ENCODE results near the gene TMEM63A. TPM values are rescaled to one million over a fixed set of nuclear protein-coding genes. Genes with fewer than 3 reads are reported as not detected.
"Not testable (repeated sequence)": the region's sequence is repeated elsewhere in the genome, so short reads cannot be mapped to it uniquely, and the experiment has no call there.

Gene TMEM63A
- total RNA-seq, 1 experiment from 2014 or later: 47.5 TPM

- H2AFZ ChIP-seq (ENCODE audit: low read length): no peak overlapping the region
- no peaks in the 10 kb centered on the region for H4K20me1 ChIP-seq (ENCODE audit: low read length)
- H3K79me2 ChIP-seq (ENCODE audit: low read length): peaks cover 54% of the 10 kb centered on the region
- DNase-seq (peak; percentile 50), ATAC-seq (no peak)
- H3K36me3 ChIP-seq (ENCODE audit: low read depth, low read length): no peaks in the 10 kb centered on the region
- no peak for TF ChIP-seq EZH2 (IDR thresholded peaks at IDR 0.05; ENCODE audit: low read length, unreplicated experiment)
- TF ChIP-seq, protein P1, sequence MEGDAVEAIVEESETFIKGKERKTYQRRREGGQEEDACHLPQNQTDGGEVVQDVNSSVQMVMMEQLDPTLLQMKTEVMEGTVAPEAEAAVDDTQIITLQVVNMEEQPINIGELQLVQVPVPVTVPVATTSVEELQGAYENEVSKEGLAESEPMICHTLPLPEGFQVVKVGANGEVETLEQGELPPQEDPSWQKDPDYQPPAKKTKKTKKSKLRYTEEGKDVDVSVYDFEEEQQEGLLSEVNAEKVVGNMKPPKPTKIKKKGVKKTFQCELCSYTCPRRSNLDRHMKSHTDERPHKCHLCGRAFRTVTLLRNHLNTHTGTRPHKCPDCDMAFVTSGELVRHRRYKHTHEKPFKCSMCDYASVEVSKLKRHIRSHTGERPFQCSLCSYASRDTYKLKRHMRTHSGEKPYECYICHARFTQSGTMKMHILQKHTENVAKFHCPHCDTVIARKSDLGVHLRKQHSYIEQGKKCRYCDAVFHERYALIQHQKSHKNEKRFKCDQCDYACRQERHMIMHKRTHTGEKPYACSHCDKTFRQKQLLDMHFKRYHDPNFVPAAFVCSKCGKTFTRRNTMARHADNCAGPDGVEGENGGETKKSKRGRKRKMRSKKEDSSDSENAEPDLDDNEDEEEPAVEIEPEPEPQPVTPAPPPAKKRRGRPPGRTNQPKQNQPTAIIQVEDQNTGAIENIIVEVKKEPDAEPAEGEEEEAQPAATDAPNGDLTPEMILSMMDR (conservative IDR thresholded peaks at IDR 0.05; ENCODE audit: low read depth, low read length): peak; percentile 80
- TF ChIP-seq EZH2phosphoT487 (IDR thresholded peaks at IDR 0.05; ENCODE audit: borderline replicate concordance, low read length): no peak
- intact Hi-C loops (cut with micrococcal nuclease): no loop called here
- no peaks in the 10 kb centered on the region for H3F3A ChIP-seq (ENCODE audit: low read length, unreplicated experiment)
- peak overlapping the region; percentile 88 for H3K4me2 ChIP-seq (ENCODE audit: low read length)
- no peaks in the 10 kb centered on the region for H3K9me2 ChIP-seq (replicated peaks; ENCODE audit: low read length)
- H3K9me3 ChIP-seq (ENCODE audit: low read length): no peaks in the 10 kb centered on the region
- CTCF ChIA-PET: no interaction called here
- POLR2A ChIA-PET (ENCODE audit: unreplicated experiment): no interaction called here
- no TSS peak for BruUV-seq (replicated peaks)
- peak overlapping the region; percentile 87 for H3K4me3 ChIP-seq (ENCODE audit: low read length)
- H3K4me1 ChIP-seq (ENCODE audit: insufficient read depth, low read length): peaks cover 26% of the 10 kb centered on the region
- H3K27ac ChIP-seq (ENCODE audit: low read length): no peak overlapping the region
- H3K27me3 ChIP-seq (ENCODE audit: low read length): no peaks in the 10 kb centered on the region
- H3K9ac ChIP-seq (ENCODE audit: low read length): 0 out of 2 replicates have a peak overlapping the region, but pooled peaks have one; percentile 68
Observed at GRCh38 chr1:225811622-225812487, 70.3 kb downstream of the TMEM63A start.

GRCh38 chr1:225810579-225811538 is 71.3 kb downstream of the TMEM63A start:
- H3F3A ChIP-seq (ENCODE audit: low read length, unreplicated experiment); H4K20me1 ChIP-seq (ENCODE audit: low read length); POLR2A ChIA-PET (ENCODE audit: unreplicated experiment); H3K9me2 ChIP-seq (replicated peaks; ENCODE audit: low read length); H3K27me3 ChIP-seq (ENCODE audit: low read length); H3K36me3 ChIP-seq (ENCODE audit: low read depth, low read length); H3K9me3 ChIP-seq (ENCODE audit: low read length): not testable (repeated sequence)
- BruUV-seq (replicated peaks): TSS peak; percentile 60
- Histone ChIP-seq H3K4me2 (ENCODE audit: low read length) (peak overlapping the region; percentile 88), H3K79me2 (ENCODE audit: low read length) (peaks cover 47% of the 10 kb centered on the region), H3K9ac (ENCODE audit: low read length) (peak overlapping the region; percentile 68), H2AFZ (ENCODE audit: low read length) (peak overlapping the region; percentile 56), H3K4me1 (ENCODE audit: insufficient read depth, low read length) (peaks cover 20% of the 10 kb centered on the region), H3K4me3 (ENCODE audit: low read length) (peak overlapping the region; percentile 87), H3K27ac (ENCODE audit: low read length) (peak overlapping the region; percentile 6; the same call in 1 of the 2 replicates)
- DNase-seq (peak; percentile 66), ATAC-seq (peak; percentile 13)
- intact Hi-C loops (cut with micrococcal nuclease): loop anchor here (1.0 kb wide), 2 partner anchors 9 to 34 kb away; partner anchors contain the start of gene SRP9
- CTCF ChIA-PET: interaction anchor here (0.7 to 1.6 kb wide), 2 partner anchors 33 to 136 kb away, joined by 3 to 8 read pairs; partner anchors contain the start of gene SRP9
